VCaP (cell line): ENCODE results near the gene CHD6.

ENCODE experiments used
- H3K27ac ChIP-seq: fragments of 450-650 bp; 2 replicates; pipeline ENCODE4 v1.5.1; 2017
- CTCF ChIP-seq: fragments of 450-650 bp; conservative IDR thresholded peaks from 2 replicates; pipeline ENCODE4 v1.5.1; 2017; ENCODE audit warnings: mild to moderate bottlenecking, moderate library complexity

CHD6 gene

GRCh38 chr20:41427833-41428232, 190.3 kb downstream of the CHD6 start:
- TF ChIP-seq CTCF: no peak
- H3K27ac ChIP-seq: no peak overlapping the region

GRCh38 chr20:41426976-41427375, 191.2 kb downstream of the CHD6 start:
- no peak overlapping the region for H3K27ac ChIP-seq
- no peak for TF ChIP-seq CTCF

GRCh38 chr20:41426086-41426830, 191.9 kb downstream of the CHD6 start:
- H3K27ac ChIP-seq: no peak overlapping the region
- TF ChIP-seq CTCF: no peak

GRCh38 chr20:41425180-41425884, 192.8 kb downstream of the CHD6 start:
- no peak for TF ChIP-seq CTCF
- H3K27ac ChIP-seq: no peak overlapping the region

- no peak overlapping the region for H3K27ac ChIP-seq
- TF ChIP-seq CTCF: no peak
Observed at GRCh38 chr20:41424546-41424945, 193.6 kb downstream of the CHD6 start.

- H3K27ac ChIP-seq: no peak overlapping the region
Observed at GRCh38 chr20:41424011-41424410, 194.2 kb downstream of the CHD6 start.

More at GRCh38 chr20:41424011-41424410, 194.2 kb downstream of the CHD6 start:
- no peak for TF ChIP-seq CTCF
